Measurements from ENCODE around the gene TPCN2. TPM values are rescaled to one million over a fixed set of nuclear protein-coding genes. Genes with fewer than 3 reads are reported as not detected.
"Not testable (repeated sequence)": the region's sequence is repeated elsewhere in the genome, so short reads cannot be mapped to it uniquely, and the experiment has no call there.

TPCN2 gene
- total RNA-seq, 1 experiment from 2014 or later = 5.5 TPM

DNA sequence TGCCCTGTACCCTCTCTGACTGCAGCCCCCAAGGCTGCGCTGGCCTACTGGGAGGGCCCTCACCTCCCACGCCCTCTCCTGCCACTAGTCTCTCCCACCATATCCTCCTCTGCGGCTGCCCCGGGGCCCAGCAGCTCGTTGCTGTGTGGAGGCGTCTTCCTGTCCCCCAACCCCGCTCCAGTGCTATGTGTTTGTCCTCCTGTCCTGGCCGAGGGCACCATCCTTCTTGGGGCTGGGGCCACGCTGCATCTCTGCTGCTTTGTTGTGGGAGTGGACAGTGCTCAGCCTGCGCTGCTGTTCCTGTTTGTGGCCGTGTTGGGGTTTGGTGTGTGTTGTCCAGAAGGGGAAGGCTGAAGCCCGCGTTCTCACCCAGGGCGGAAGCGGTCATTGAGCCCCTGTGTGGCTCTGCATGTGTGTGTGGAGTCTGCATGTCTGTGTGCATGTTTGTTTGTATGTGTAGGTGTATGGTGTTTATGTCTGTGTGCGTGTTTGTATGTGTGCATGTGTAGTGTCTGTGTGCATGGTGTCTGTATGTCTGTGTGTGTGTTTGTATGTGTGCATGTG, 15.7 kb downstream of the TPCN2 start:
- no peaks in the 10 kb centered on the region for H3K27me3 ChIP-seq
- no peaks in the 10 kb centered on the region for H3K36me3 ChIP-seq
- no peaks in the 10 kb centered on the region for H3K9me3 ChIP-seq (replicated peaks)
- H3K4me1 ChIP-seq = no peaks in the 10 kb centered on the region
- no peak for DNase-seq
- no peak overlapping the region for H3K4me3 ChIP-seq
- no peak overlapping the region for H3K27ac ChIP-seq

GRCh38 chr11:69065147-69065710, 16.5 kb downstream of the TPCN2 start:
- no peak overlapping the region for H3K27ac ChIP-seq
- no peak overlapping the region for H3K4me3 ChIP-seq
- no peak for DNase-seq
- H3K4me1 ChIP-seq = no peaks in the 10 kb centered on the region
- H3K27me3 ChIP-seq = no peaks in the 10 kb centered on the region
- no peaks in the 10 kb centered on the region for H3K36me3 ChIP-seq
- H3K9me3 ChIP-seq (replicated peaks) = no peaks in the 10 kb centered on the region

DNA sequence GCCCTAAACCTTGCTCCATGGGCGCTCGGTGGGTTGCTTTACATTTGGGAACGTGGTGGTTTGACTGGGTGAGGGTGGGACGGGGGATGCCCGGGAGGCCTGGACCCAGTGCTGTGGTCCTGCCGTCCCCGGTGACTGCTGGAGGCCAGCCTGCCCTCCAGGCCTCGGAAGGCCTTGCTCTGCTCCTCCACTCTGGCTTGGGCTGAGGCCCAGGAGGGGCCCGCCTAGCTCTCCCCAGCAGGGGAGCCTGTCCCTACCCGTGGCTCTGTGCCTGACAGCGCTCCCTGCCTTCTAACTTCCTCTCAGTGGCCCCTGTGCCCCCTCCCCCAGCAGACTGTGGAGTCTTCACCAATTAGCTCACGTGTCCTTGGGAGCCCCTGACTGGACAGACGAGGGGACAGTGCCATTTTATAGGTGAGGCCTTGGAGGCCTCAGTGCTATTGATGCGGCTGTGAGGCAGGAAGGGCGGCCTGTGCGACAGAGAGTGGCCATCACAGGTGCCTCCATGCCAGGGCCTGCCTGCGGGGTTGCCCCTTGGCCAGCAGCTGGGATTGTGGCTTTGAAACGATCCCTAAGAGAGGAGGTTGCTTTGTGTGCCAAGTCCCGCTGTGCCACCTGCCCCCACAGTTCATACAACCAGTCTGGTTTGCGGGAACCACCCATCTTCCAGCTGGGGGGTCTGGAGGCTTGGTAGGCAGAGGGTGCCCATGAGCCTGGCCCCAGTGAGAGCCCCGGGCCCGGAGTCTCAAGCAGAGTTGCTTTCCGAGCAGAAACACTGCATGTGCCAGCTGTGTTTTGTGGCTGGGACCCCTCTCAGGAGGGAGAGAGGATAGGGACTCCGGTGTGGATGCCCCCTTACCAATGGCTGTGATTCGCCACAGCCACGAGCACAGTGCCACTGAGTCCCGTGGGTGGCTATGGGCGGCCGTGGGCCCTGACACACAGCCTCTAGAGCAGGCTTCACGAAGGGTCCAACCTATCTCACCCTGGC, 17.7 kb downstream of the TPCN2 start:
- Histone ChIP-seq H3K27ac (no peak overlapping the region), H3K36me3 (no peaks in the 10 kb centered on the region), H3K27me3 (no peaks in the 10 kb centered on the region), H3K4me1 (no peaks in the 10 kb centered on the region), H3K4me3 (no peak overlapping the region), H3K9me3 (replicated peaks) (no peaks in the 10 kb centered on the region)
- DNase-seq = no peak

DNA sequence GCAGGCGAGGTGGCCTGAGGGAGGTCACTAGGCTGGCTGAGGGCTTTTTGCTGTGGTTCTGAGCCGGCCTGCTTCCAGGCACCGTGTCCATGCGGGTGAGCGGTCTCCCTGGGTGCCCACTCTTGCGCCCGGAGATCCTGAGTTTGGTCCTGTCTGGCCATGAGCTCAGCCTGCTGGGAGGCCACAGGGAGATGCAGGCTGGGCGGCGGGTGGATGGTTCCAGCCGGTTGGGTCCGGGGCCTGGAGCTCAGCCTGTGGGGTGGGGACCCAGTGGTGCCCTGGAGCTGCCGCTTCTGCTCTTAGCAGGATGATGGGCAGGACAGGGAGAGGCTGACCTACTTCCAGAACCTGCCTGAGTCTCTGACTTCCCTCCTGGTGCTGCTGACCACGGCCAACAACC, 18.5 kb downstream of the TPCN2 start:
- Histone ChIP-seq H3K4me1 (no peaks in the 10 kb centered on the region), H3K27ac (no peak overlapping the region), H3K36me3 (no peaks in the 10 kb centered on the region), H3K27me3 (no peaks in the 10 kb centered on the region), H3K9me3 (replicated peaks) (no peaks in the 10 kb centered on the region), H3K4me3 (no peak overlapping the region)
- no peak for DNase-seq

DNA sequence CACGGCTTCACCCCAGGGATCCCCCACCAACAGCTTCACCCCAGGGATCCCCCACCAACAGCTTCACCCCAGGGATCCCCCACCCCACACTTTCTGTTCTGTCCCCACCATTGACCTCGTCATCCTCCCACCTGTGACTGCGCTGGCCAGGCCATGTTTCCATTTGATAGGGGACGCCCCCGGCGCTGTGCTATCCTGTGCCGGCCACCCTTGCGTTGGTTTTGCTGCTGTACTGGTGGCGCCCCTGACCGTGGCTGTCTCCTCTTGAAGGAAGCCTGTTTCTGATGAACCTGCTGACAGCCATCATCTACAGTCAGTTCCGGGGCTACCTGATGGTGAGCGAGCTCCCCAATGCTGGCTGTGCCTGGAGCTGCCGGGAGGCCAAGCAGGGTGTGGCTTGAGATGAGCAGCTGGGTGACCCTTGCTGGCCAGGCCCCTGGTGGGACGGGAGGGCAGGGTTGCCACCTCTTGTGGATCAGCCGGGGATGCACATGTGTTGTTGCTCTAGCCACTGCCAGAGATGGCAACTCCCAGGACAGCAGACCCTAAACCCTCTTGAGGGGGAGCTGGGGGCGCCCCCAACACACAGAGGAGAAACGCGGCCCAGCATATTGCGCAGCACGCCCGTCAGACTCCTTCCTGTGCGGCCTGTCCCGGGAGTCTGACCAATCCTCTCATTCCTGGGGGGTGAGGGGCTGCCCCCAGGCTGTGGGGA, 22.5 kb downstream of the TPCN2 start:
- H3K9me3 ChIP-seq (replicated peaks) = no peaks in the 10 kb centered on the region
- no peak overlapping the region for H3K27ac ChIP-seq
- peaks cover 19% of the 10 kb centered on the region for H3K4me1 ChIP-seq
- no peak overlapping the region for H3K4me3 ChIP-seq
- no peaks in the 10 kb centered on the region for H3K36me3 ChIP-seq
- DNase-seq = no peak
- H3K27me3 ChIP-seq = no peaks in the 10 kb centered on the region

- H3K4me3 ChIP-seq = no peak overlapping the region
- no peaks in the 10 kb centered on the region for H3K9me3 ChIP-seq (replicated peaks)
- no peaks in the 10 kb centered on the region for H3K27me3 ChIP-seq
- H3K4me1 ChIP-seq = peaks cover 19% of the 10 kb centered on the region
- DNase-seq = no peak
- no peak overlapping the region for H3K27ac ChIP-seq
- H3K36me3 ChIP-seq = no peaks in the 10 kb centered on the region
Measured at GRCh38 chr11:69071956-69072355, 23.2 kb downstream of the TPCN2 start.

DNA sequence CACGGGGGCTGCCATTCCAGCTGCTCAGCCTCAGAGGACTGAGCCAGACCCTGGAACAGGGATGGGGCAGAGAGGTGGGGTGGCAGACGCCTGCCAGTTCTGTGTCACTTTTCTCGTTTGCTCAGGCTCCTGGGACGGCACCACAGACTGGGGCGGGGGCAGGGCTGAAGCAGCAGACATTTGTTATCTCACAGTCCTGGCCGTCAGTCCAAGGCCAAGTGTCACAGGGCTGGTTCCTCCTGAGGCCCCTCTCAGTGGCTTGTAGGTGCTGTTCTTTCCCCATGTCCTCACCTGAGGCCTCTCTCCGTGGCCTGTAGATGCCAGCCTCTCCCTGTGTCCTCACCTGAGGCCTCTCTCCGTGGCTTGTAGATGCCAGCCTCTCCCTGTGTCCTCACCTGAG, 24.7 kb downstream of the TPCN2 start:
- no peak for DNase-seq
- no peaks in the 10 kb centered on the region for H3K27me3 ChIP-seq
- peaks cover 19% of the 10 kb centered on the region for H3K4me1 ChIP-seq
- no peaks in the 10 kb centered on the region for H3K36me3 ChIP-seq
- H3K9me3 ChIP-seq (replicated peaks) = no peaks in the 10 kb centered on the region
- H3K4me3 ChIP-seq = no peak overlapping the region
- H3K27ac ChIP-seq = no peak overlapping the region

DNA sequence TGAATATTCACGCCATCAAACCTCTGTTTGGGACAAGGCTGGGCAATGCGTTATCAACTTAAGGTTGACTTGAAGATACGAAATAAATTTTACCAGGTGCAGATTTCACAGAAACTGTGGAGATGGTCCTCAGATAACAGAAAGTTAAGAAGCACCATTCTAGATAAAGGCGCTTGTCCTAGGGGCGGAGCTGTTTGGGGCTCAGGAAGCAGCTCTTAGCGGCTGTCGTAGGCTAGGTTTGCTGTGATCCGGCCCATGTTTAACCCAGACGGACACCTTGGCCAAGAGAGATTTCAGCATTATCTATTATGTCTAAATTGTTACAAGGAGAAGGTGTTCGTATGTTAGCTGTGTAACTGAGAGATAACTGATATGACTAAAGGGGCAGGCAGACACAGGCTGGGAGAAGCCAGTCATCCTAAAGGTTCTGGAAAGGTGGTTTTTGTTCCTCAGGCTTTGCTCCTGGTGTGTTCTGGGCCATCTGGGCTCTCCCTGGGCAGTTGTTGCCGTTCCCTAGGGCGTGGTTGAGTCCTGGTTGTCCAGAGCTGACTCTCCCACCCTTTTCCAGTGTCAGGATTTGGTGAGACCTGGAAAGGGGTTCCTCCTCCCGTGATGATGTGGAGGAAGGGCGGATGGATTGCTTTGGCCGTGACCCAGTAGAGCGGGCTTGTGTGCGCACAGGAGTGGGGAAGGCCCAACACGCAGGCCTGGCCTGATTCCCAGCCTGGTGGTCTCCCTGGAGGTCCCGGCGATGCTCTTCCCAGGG, 25.8 kb downstream of the TPCN2 start:
- H3K27me3 ChIP-seq = no peaks in the 10 kb centered on the region
- peak overlapping the region; percentile 77 for H3K27ac ChIP-seq
- no peaks in the 10 kb centered on the region for H3K36me3 ChIP-seq
- DNase-seq = no peak
- peaks cover 19% of the 10 kb centered on the region for H3K4me1 ChIP-seq
- H3K9me3 ChIP-seq (replicated peaks) = no peaks in the 10 kb centered on the region
- H3K4me3 ChIP-seq = no peak overlapping the region

GRCh38 chr11:69075421-69076128, 26.8 kb downstream of the TPCN2 start:
- H3K27me3 ChIP-seq = no peaks in the 10 kb centered on the region
- DNase-seq = peak; percentile 96 to 97
- no peaks in the 10 kb centered on the region for H3K36me3 ChIP-seq
- no peak overlapping the region for H3K4me3 ChIP-seq
- peak overlapping the region; percentile 77 for H3K27ac ChIP-seq
- peaks cover 19% of the 10 kb centered on the region for H3K4me1 ChIP-seq
- H3K9me3 ChIP-seq (replicated peaks) = no peaks in the 10 kb centered on the region

DNA sequence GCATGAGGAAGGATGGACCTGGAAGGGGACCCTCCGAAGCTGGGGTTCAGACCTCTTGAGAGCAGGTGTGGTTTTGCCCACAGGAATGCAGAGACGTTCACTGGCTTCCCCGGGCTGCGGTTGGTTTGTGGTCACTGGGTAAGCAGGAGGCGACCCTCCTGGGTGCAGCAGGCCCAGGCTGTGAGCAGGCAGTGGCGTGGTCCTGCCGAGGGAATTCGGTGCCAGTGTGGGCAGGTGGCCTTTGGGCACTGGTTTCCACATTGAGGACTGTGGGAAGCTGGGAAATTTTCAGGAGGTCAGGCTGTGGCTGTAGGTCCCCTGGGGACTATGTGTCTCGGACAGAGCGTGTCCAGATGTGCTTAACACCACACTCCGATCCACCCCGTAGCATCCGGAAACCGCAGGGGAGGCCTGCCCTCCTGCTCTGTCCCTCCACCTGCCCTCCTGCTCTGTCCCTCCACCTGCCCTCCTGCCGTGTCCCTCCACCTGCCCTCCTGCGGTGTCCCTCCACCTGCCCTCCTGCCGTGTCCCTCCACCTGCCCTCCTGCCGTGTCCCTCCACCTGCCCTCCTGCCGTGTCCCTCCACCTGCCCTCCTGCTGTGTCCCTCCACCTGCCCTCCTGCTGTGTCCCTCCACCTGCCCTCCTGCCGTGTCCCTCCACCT, 27.5 kb downstream of the TPCN2 start:
- no peaks in the 10 kb centered on the region for H3K27me3 ChIP-seq

DNA sequence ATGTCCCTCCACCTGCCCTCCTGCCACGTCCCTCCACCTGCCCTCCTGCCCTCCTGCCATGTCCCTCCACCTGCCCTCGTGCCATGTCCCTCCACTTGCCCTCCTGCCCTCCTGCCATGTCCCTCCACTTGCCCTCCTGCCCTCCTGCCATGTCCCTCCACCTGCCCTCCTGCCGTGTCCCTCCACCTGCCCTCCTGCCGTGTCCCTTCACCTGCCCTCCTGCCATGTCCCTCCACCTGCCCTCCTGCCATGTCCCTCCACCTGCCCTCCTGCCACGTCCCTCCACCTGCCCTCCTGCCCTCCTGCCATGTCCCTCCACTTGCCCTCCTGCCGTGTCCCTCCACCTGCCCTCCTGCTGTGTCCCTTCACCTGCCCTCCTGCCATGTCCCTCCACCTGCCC, 28.2 kb downstream of the TPCN2 start:
- H3K36me3 ChIP-seq; H3K4me3 ChIP-seq; H3K9me3 ChIP-seq (replicated peaks); DNase-seq; H3K27ac ChIP-seq; H3K27me3 ChIP-seq: not testable (repeated sequence)
- H3K4me1 ChIP-seq = peaks cover 19% of the 10 kb centered on the region

More for the DNA sequence above, 27.5 kb downstream of the TPCN2 start:
- H3K27ac ChIP-seq = peak overlapping the region; percentile 77
- H3K36me3 ChIP-seq = no peaks in the 10 kb centered on the region
- peak; percentile 78 to 81 for DNase-seq
- H3K4me1 ChIP-seq = peaks cover 19% of the 10 kb centered on the region
- H3K4me3 ChIP-seq = no peak overlapping the region
- no peaks in the 10 kb centered on the region for H3K9me3 ChIP-seq (replicated peaks)

DNA sequence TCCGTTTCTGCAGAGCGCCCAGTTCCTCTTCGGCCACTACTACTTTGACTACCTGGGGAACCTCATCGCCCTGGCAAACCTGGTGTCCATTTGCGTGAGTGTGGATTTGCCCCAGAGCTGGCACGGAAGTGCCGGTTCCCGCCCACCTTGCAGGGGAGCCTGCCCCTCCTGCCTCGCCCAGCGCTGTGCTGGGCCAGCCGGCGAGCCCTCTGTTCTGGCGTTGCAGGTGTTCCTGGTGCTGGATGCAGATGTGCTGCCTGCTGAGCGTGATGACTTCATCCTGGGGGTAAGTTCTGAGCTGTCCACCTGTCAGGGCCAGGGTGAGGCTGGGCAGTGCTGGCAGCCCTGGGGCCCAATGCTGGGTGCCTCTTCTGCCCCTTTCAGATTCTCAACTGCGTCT, 29.8 kb downstream of the TPCN2 start:
- Histone ChIP-seq H3K36me3 (no peaks in the 10 kb centered on the region), H3K4me3 (no peak overlapping the region), H3K9me3 (replicated peaks) (no peaks in the 10 kb centered on the region), H3K4me1 (peaks cover 19% of the 10 kb centered on the region), H3K27me3 (no peaks in the 10 kb centered on the region), H3K27ac (no peak overlapping the region)
- DNase-seq = no peak

DNA sequence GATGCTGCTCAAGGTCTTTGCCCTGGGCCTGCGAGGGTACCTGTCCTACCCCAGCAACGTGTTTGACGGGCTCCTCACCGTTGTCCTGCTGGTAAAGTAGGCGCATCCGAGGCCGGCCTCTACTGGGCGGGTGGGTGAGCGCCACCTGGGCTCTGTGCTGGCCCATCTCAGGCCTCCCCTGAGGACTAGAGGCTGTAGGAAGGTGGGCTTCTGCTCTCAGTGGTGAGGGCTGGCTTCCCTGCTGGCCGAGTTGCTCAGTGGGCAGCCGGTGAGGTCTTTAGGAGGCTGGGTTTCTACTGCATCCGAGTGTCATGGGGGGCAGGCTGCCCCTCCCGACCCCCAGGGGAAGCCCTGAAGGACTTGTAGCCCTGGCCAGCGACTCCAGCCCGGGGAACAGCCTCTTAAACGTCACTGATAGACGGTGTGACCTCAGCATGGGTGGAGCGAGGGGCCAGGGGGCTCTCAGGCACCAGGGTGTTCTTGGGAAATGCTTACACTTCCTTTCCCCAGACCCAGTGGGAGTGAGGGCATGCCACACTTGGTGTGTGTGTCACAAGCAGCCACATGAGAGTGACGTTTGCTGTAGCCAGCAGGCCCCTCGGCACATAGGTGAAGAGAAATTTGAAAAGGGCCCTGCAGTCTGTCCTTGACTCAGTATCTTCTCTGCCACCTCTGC, 30.3 kb downstream of the TPCN2 start:
- no peak overlapping the region for H3K4me3 ChIP-seq
- DNase-seq = no peak
- no peaks in the 10 kb centered on the region for H3K9me3 ChIP-seq (replicated peaks)
- H3K27ac ChIP-seq = no peak overlapping the region
- no peaks in the 10 kb centered on the region for H3K27me3 ChIP-seq
- H3K4me1 ChIP-seq = peaks cover 18% of the 10 kb centered on the region
- H3K36me3 ChIP-seq = no peaks in the 10 kb centered on the region
